HepG2 (cell line): ENCODE measurements around the gene NEK6. TPM values are rescaled to one million over a fixed set of nuclear protein-coding genes. Genes with fewer than 3 reads are reported as not detected.

Experiments used
- CSRNP1 ChIP-seq: sonication (generic); formaldehyde crosslinking; IDR thresholded peaks from 2 replicates; pipeline ENCODE4 v1.8.1; 2023; ENCODE audit warnings: mild to moderate bottlenecking, missing genetic modification reagents
- DNMT3B ChIP-seq: conservative IDR thresholded peaks from 2 replicates; pipeline ENCODE4 v1.6.1; 2016; ENCODE audit warnings: missing biosample characterization, control low read depth
- FOXJ3 ChIP-seq: sonication (generic); formaldehyde crosslinking; IDR thresholded peaks from 2 replicates; pipeline ENCODE4 v1.4.0; 2020; ENCODE audit warnings: missing genetic modification reagents, mild to moderate bottlenecking, borderline replicate concordance
- GATAD1 ChIP-seq: IDR thresholded peaks from 2 replicates; pipeline ENCODE4 v1.6.1; 2016; ENCODE audit warnings: missing genetic modification reagents, missing compliant biosample characterization
- HNRNPL ChIP-seq: fragments of 200-400 bp; formaldehyde crosslinking; IDR thresholded peaks from 2 replicates; pipeline ENCODE4 v1.6.1; 2017; ENCODE audit warnings: mild to moderate bottlenecking, low read depth, low read length
- JUN ChIP-seq: sonication (generic); formaldehyde crosslinking; IDR thresholded peaks from 2 replicates; pipeline ENCODE4 v1.4.0; 2020; ENCODE audit warnings: mild to moderate bottlenecking, missing genetic modification reagents
- PRMT3 ChIP-seq: sonication (generic); formaldehyde crosslinking; IDR thresholded peaks from 2 replicates; pipeline ENCODE4 v1.8.1; 2022; ENCODE audit warnings: low read depth, mild to moderate bottlenecking, moderate library complexity, missing genetic modification reagents, borderline replicate concordance
- TOPORS ChIP-seq: sonication (generic); formaldehyde crosslinking; IDR thresholded peaks from 2 replicates; pipeline ENCODE4 v1.8.0; 2023; ENCODE audit warnings: mild to moderate bottlenecking, missing genetic modification reagents
- ZFP37 ChIP-seq: sonication (generic); formaldehyde crosslinking; IDR thresholded peaks from 2 replicates; pipeline ENCODE4 v1.4.0; 2020; ENCODE audit warnings: missing genetic modification reagents, borderline replicate concordance
- ZNF256 ChIP-seq: sonication (generic); formaldehyde crosslinking; conservative IDR thresholded peaks from 2 replicates; pipeline ENCODE4 v1.4.0; 2020; ENCODE audit warnings: missing genetic modification reagents
- ZNF264 ChIP-seq: sonication (generic); formaldehyde crosslinking; IDR thresholded peaks from 2 replicates; pipeline ENCODE4 v1.4.0; 2020; ENCODE audit warnings: missing genetic modification reagents
- ZNF296 ChIP-seq: sonication (generic); formaldehyde crosslinking; conservative IDR thresholded peaks from 2 replicates; pipeline ENCODE4 v1.5.0; 2020; ENCODE audit warnings: mild to moderate bottlenecking, missing genetic modification reagents
- ZNF441 ChIP-seq: sonication (generic); formaldehyde crosslinking; IDR thresholded peaks from 2 replicates; pipeline ENCODE4 v1.7.0; 2021; ENCODE audit warnings: missing genetic modification reagents, borderline replicate concordance
- ZNF784 ChIP-seq: sonication (generic); formaldehyde crosslinking; IDR thresholded peaks from 2 replicates; pipeline ENCODE4 v1.5.1; 2020; ENCODE audit warnings: missing genetic modification reagents, mild to moderate bottlenecking, borderline replicate concordance
- polyA plus RNA-seq, 8 experiments: library from polyadenylated mRNA; depleted of rRNA in 3 of 8; stranded (reverse) in 7 of 8; unstranded in 1 of 8; fragments of >200 nt; fragmentation: Illumina TruSeq in 4 of 8; extraction: Trizol in 4 of 8; gene quantifications; 2 replicates each; pipeline versions ENCODE4 v1.2.1 to v1.2.3, GENCODE V29; 2011 to 2016; ENCODE audit warnings: low read depth in 4 of 8, missing spikeins in 1 of 8, mixed read lengths in 1 of 8; ENCODE audit not compliant: insufficient read depth in 1 of 8
- total RNA-seq, 5 experiments: library from RNA; depleted of rRNA; stranded (reverse); fragments of >200 nt; fragmentation: Illumina TruSeq; extraction: Trizol; gene quantifications; 2 replicates each; pipeline ENCODE4 v1.2.3, GENCODE V29; 2016; ENCODE audit warnings: low read depth in 1 of 5
- TF ChIP-seq, protein P1 (sequence below): sonication (generic); formaldehyde crosslinking; IDR thresholded peaks from 2 replicates; pipeline ENCODE4 v1.4.0; 2020; ENCODE audit warnings: missing genetic modification reagents, borderline replicate concordance
- TF ChIP-seq, protein P2 (sequence below): sonication (generic); formaldehyde crosslinking; IDR thresholded peaks from 2 replicates; pipeline ENCODE4 v1.5.1; 2020; ENCODE audit warnings: missing genetic modification reagents, mild to moderate bottlenecking, borderline replicate concordance
- TF ChIP-seq, protein P3 (sequence below): IDR thresholded peaks from 2 replicates; pipeline ENCODE4 v1.6.1; 2016; ENCODE audit warnings: low read depth

Gene NEK6
- total and polyA plus RNA-seq, 2 of the 13 experiments (the other 11 are each of a cell fraction or from before 2014, with no cell fraction given): 30.4 to 119 TPM

DNA sequence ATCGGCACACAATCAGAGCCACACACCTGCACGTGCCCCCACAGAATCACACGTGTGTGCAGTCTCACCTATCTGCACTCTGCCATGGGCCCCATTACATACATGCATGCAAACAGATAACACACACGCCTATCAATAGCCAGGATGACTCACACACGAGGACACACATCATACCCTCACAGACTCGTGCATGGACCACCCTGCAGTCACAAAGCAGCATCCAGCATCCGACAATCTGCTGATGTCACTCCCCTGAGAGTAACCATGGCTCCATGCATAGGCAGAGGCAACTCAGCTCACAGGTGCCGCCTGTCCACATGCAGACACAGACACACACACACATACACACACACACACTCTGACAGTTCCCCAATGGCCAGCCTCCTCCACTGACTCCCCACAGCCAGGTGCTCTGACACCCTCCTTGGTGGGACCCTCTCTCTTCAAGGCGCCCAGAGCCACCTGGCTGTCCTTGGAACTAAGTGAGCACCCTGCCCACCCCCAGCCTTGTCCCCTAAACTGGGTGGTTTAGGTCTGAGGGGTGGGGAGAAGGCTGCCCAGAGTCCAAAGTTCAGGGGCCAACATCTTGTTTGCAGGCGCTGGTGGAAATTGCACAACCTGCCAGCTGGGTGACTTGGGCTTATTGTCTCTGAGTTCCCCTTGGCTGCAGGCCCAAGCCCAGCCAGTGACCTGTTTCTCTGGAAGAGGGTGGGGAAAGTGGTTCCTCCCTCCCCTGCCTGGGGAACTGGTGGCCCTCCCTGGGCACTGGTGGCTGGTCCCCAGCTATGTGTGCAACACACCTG lies 34.6 kb upstream of the NEK6 start (continued):
- peak; percentile 77; the same call in 1 of the 2 replicates for TF ChIP-seq CSRNP1
- TF ChIP-seq GATAD1: peak; percentile 39; the same call in 1 of the 2 replicates
- TF ChIP-seq ZNF441 (CRISPR knock-in tag): peak; percentile 72; the same call in 1 of the 2 replicates
- peak; percentile 47; the same call in 1 of the 2 replicates for TF ChIP-seq ZFP37
- no peak for TF ChIP-seq ZNF256 (CRISPR knock-in tag)
- TF ChIP-seq TOPORS (CRISPR knock-in tag): 0 out of 2 replicates have a peak, but pooled peaks have one; percentile 77
- peak; percentile 69; the same call in 1 of the 2 replicates for TF ChIP-seq JUN (CRISPR knock-in tag)
- no peak for TF ChIP-seq DNMT3B
- TF ChIP-seq ZNF296: no peak
- TF ChIP-seq, protein P1, sequence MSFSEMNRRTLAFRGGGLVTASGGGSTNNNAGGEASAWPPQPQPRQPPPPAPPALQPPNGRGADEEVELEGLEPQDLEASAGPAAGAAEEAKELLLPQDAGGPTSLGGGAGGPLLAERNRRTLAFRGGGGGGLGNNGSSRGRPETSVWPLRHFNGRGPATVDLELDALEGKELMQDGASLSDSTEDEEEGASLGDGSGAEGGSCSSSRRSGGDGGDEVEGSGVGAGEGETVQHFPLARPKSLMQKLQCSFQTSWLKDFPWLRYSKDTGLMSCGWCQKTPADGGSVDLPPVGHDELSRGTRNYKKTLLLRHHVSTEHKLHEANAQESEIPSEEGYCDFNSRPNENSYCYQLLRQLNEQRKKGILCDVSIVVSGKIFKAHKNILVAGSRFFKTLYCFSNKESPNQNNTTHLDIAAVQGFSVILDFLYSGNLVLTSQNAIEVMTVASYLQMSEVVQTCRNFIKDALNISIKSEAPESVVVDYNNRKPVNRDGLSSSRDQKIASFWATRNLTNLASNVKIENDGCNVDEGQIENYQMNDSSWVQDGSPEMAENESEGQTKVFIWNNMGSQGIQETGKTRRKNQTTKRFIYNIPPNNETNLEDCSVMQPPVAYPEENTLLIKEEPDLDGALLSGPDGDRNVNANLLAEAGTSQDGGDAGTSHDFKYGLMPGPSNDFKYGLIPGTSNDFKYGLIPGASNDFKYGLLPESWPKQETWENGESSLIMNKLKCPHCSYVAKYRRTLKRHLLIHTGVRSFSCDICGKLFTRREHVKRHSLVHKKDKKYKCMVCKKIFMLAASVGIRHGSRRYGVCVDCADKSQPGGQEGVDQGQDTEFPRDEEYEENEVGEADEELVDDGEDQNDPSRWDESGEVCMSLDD (CRISPR knock-in tag): peak; percentile 84; the same call in 1 of the 2 replicates
- TF ChIP-seq, protein P2, sequence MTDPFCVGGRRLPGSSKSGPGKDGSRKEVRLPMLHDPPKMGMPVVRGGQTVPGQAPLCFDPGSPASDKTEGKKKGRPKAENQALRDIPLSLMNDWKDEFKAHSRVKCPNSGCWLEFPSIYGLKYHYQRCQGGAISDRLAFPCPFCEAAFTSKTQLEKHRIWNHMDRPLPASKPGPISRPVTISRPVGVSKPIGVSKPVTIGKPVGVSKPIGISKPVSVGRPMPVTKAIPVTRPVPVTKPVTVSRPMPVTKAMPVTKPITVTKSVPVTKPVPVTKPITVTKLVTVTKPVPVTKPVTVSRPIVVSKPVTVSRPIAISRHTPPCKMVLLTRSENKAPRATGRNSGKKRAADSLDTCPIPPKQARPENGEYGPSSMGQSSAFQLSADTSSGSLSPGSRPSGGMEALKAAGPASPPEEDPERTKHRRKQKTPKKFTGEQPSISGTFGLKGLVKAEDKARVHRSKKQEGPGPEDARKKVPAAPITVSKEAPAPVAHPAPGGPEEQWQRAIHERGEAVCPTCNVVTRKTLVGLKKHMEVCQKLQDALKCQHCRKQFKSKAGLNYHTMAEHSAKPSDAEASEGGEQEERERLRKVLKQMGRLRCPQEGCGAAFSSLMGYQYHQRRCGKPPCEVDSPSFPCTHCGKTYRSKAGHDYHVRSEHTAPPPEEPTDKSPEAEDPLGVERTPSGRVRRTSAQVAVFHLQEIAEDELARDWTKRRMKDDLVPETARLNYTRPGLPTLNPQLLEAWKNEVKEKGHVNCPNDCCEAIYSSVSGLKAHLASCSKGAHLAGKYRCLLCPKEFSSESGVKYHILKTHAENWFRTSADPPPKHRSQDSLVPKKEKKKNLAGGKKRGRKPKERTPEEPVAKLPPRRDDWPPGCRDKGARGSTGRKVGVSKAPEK (CRISPR knock-in tag): peak; percentile 97
- TF ChIP-seq PRMT3 (CRISPR knock-in tag): 0 out of 2 replicates have a peak, but pooled peaks have one; percentile 77
- peak; percentile 94 for TF ChIP-seq FOXJ3 (CRISPR knock-in tag)
- TF ChIP-seq, protein P3, sequence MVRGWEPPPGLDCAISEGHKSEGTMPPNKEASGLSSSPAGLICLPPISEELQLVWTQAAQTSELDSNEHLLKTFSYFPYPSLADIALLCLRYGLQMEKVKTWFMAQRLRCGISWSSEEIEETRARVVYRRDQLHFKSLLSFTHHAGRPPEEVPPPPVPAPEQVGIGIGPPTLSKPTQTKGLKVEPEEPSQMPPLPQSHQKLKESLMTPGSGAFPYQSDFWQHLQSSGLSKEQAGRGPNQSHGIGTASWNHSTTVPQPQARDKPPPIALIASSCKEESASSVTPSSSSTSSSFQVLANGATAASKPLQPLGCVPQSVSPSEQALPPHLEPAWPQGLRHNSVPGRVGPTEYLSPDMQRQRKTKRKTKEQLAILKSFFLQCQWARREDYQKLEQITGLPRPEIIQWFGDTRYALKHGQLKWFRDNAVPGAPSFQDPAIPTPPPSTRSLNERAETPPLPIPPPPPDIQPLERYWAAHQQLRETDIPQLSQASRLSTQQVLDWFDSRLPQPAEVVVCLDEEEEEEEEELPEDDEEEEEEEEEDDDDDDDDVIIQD: peak; percentile 64; the same call in 1 of the 2 replicates
- peak; percentile 93 for TF ChIP-seq ZNF264 (CRISPR knock-in tag)
- peak; percentile 93 for TF ChIP-seq HNRNPL
- peak; percentile 74; the same call in 1 of the 2 replicates for TF ChIP-seq ZNF784 (CRISPR knock-in tag)
